GM23248 (cell line): ENCODE data around the gene PSME3IP1.

Experiments used
- EZH2 ChIP-seq: fragments of 200-600 bp; sonication (generic); IDR thresholded peaks from 2 replicates; pipeline ENCODE4 v1.6.1; 2018; ENCODE audit warnings: antibody characterized with exemption, mild to moderate bottlenecking; ENCODE audit not compliant: insufficient read depth, poor library complexity, severe bottlenecking
- EZH2phosphoT487 ChIP-seq: fragments of 200-600 bp; sonication (generic); IDR thresholded peaks from 2 replicates; pipeline ENCODE4 v1.6.1; 2018; ENCODE audit warnings: antibody characterized with exemption, moderate library complexity, mild to moderate bottlenecking, low read depth; ENCODE audit not compliant: insufficient read depth

- TF ChIP-seq EZH2 (no peak), EZH2phosphoT487 (no peak)
Observed at GRCh38 chr16:57204675-57205074, 18.8 kb upstream of the PSME3IP1 start.
